A549 (cell line): ENCODE data around the gene SEMA5A.

ENCODE experiments used
- EP300 ChIP-seq, 2 experiments: fragments of >200 bp; sonication (Bioruptor Twin); formaldehyde crosslinking; IDR thresholded peaks; 2 replicates in 1 of 2; 3 replicates in 1 of 2; pipeline ENCODE4 v1.6.1; 2016 to 2017
- NFE2L2 ChIP-seq: fragments of 150-350 bp; conservative IDR thresholded peaks from 2 replicates; pipeline ENCODE4 v1.6.1; 2014; ENCODE audit warnings: low read length
- POLR2A ChIP-seq: IDR thresholded peaks from 2 replicates; pipeline ENCODE4 v1.6.1; 2012; ENCODE audit warnings: mild to moderate bottlenecking, low read length
- SMC3 ChIP-seq: fragments of >200 bp; sonication (Bioruptor Twin); formaldehyde crosslinking; IDR thresholded peaks from 3 replicates; pipeline ENCODE4 v1.6.1; 2018; ENCODE audit warnings: inconsistent platforms
- SREBF2 ChIP-seq: fragments of 450-650 bp; IDR thresholded peaks from 2 replicates; pipeline ENCODE4 v1.6.1; 2014; ENCODE audit warnings: mild to moderate bottlenecking, moderate library complexity
- TF ChIP-seq, protein P1 (sequence below): fragments of >200 bp; sonication (Bioruptor Twin); formaldehyde crosslinking; IDR thresholded peaks from 3 replicates; pipeline ENCODE4 v1.5.1; 2016
- TF ChIP-seq, protein P2 (sequence below): fragments of 450-650 bp; IDR thresholded peaks from 2 replicates; pipeline ENCODE4 v1.6.1; 2014; ENCODE audit warnings: antibody characterized with exemption
- TF ChIP-seq, protein P3 (sequence below): fragments of 200-600 bp; sonication (generic); IDR thresholded peaks from 2 replicates; pipeline ENCODE4 v1.6.1; 2016; ENCODE audit warnings: antibody characterized with exemption, mild to moderate bottlenecking, moderate library complexity

DNA sequence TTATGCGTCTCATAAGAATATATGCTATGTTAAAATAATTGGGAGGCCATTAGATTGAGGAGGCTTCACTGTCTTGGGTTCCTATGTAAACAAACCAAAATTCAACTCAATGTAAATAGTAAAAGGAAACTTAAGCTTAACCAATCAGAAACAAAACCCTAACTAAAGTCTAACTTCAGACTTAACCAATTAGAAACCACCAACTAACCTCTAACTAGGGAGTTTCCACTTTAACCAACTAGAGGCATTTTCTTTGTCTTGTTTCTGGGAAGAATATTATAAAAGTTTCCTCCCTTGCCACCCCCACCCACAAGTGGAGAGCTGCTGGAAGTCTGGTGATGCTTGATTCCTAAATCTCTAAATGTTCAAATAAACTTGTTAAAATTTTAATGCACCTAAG is 214.5 kb downstream of the SEMA5A start:
- no peak for TF ChIP-seq POLR2A
- TF ChIP-seq, protein P1, sequence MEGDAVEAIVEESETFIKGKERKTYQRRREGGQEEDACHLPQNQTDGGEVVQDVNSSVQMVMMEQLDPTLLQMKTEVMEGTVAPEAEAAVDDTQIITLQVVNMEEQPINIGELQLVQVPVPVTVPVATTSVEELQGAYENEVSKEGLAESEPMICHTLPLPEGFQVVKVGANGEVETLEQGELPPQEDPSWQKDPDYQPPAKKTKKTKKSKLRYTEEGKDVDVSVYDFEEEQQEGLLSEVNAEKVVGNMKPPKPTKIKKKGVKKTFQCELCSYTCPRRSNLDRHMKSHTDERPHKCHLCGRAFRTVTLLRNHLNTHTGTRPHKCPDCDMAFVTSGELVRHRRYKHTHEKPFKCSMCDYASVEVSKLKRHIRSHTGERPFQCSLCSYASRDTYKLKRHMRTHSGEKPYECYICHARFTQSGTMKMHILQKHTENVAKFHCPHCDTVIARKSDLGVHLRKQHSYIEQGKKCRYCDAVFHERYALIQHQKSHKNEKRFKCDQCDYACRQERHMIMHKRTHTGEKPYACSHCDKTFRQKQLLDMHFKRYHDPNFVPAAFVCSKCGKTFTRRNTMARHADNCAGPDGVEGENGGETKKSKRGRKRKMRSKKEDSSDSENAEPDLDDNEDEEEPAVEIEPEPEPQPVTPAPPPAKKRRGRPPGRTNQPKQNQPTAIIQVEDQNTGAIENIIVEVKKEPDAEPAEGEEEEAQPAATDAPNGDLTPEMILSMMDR, result no peak
- no peak for TF ChIP-seq SREBF2
- no peak for TF ChIP-seq SMC3
- TF ChIP-seq NFE2L2, result no peak
- TF ChIP-seq, protein P2, sequence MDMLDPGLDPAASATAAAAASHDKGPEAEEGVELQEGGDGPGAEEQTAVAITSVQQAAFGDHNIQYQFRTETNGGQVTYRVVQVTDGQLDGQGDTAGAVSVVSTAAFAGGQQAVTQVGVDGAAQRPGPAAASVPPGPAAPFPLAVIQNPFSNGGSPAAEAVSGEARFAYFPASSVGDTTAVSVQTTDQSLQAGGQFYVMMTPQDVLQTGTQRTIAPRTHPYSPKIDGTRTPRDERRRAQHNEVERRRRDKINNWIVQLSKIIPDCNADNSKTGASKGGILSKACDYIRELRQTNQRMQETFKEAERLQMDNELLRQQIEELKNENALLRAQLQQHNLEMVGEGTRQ, result no peak
- TF ChIP-seq, protein P3, sequence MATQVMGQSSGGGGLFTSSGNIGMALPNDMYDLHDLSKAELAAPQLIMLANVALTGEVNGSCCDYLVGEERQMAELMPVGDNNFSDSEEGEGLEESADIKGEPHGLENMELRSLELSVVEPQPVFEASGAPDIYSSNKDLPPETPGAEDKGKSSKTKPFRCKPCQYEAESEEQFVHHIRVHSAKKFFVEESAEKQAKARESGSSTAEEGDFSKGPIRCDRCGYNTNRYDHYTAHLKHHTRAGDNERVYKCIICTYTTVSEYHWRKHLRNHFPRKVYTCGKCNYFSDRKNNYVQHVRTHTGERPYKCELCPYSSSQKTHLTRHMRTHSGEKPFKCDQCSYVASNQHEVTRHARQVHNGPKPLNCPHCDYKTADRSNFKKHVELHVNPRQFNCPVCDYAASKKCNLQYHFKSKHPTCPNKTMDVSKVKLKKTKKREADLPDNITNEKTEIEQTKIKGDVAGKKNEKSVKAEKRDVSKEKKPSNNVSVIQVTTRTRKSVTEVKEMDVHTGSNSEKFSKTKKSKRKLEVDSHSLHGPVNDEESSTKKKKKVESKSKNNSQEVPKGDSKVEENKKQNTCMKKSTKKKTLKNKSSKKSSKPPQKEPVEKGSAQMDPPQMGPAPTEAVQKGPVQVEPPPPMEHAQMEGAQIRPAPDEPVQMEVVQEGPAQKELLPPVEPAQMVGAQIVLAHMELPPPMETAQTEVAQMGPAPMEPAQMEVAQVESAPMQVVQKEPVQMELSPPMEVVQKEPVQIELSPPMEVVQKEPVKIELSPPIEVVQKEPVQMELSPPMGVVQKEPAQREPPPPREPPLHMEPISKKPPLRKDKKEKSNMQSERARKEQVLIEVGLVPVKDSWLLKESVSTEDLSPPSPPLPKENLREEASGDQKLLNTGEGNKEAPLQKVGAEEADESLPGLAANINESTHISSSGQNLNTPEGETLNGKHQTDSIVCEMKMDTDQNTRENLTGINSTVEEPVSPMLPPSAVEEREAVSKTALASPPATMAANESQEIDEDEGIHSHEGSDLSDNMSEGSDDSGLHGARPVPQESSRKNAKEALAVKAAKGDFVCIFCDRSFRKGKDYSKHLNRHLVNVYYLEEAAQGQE, result no peak
- no peak for TF ChIP-seq EP300 (IDR thresholded peaks at IDR 0.05)
